ENCODE measurements around the gene MVD. TPM values are rescaled to one million over a fixed set of nuclear protein-coding genes. Genes with fewer than 3 reads are reported as not detected.

Gene MVD
- total RNA-seq, 1 experiment from 2014 or later = 119 TPM

- intact Hi-C loops (cut with micrococcal nuclease) = no loop called here
- no peak overlapping the region for H2AFZ ChIP-seq (ENCODE audit: low read depth, low read length, poor library complexity, severe bottlenecking)
- ATAC-seq (no peak), DNase-seq (ENCODE audit: low read depth, low spot score) (no peak)
- no peaks in the 10 kb centered on the region for H3K27me3 ChIP-seq (ENCODE audit: insufficient read depth, low read length)
- POLR2A ChIA-PET = no interaction called here
- TF ChIP-seq JUND (IDR thresholded peaks at IDR 0.05) (no peak), YY1 (IDR thresholded peaks at IDR 0.05; ENCODE audit: extremely low read depth, insufficient replicate concordance, low read depth, low read length) (no peak), REST (IDR thresholded peaks at IDR 0.05; ENCODE audit: low read depth) (no peak), ZNF274 (IDR thresholded peaks at IDR 0.05; ENCODE audit: low read depth, low read length) (no peak), SRF (IDR thresholded peaks at IDR 0.05; ENCODE audit: low read depth) (no peak)
- no peak overlapping the region for H3K9ac ChIP-seq (ENCODE audit: low read length)
- H3K4me2 ChIP-seq (ENCODE audit: low read length) = no peak overlapping the region
- BruUV-seq (replicated peaks) = no TSS peak
- peaks cover 16 to 25% of the 10 kb centered on the region in 2 experiments for H3K4me1 ChIP-seq (ENCODE audit: control insufficient read depth in 1 of 2, insufficient read depth in 2 of 2, low read length in 2 of 2)
- RAD21 ChIA-PET (ENCODE audit: low non-redundant PET in 1 of 2, low total read pairs in 2 of 2, uncharacterized antibody in 2 of 2, unreplicated experiment in 2 of 2) = no interaction called here
- H3K9me2 ChIP-seq (ENCODE audit: insufficient read depth) = no peaks in the 10 kb centered on the region
- no peaks in the 10 kb centered on the region for H3K9me3 ChIP-seq (ENCODE audit: control insufficient read depth in 1 of 2, insufficient read depth in 1 of 2, low read depth in 1 of 2, low read length in 2 of 2)
- peaks cover 36% of the 10 kb centered on the region for H3K79me2 ChIP-seq (ENCODE audit: insufficient read depth, low read length)
- no peaks in the 10 kb centered on the region for H4K20me1 ChIP-seq (ENCODE audit: insufficient read depth)
- H3K27ac ChIP-seq (ENCODE audit: low read depth, low read length) = no peak overlapping the region
- CTCF ChIA-PET = no interaction called here
- H3K4me3 ChIP-seq (replicated peaks in 1 of 2; ENCODE audit: low read depth in 1 of 2, low read length in 2 of 2) = no peak overlapping the region
- H3K36me3 ChIP-seq (ENCODE audit: control insufficient read depth in 1 of 2, insufficient read depth in 2 of 2, low read length in 2 of 2) = peaks cover 6 to 10% of the 10 kb centered on the region in 2 experiments; a peak in 2 of 4 replicates
Observed at GRCh38 chr16:88647178-88648070, 15.5 kb downstream of the MVD start.
